Neural cell (in vitro differentiated cells): Measurements from ENCODE around the gene TYK2.

Source experiments
- EZH2 ChIP-seq: fragments of 200-600, 300-800 bp; shearing (Covaris generic), sonication (generic); IDR thresholded peaks from 2 replicates; pipeline ENCODE4 v1.6.1; 2014; ENCODE audit warnings: antibody characterized with exemption, low read length, borderline replicate concordance, mild to moderate bottlenecking; ENCODE audit not compliant: insufficient read depth, poor library complexity, severe bottlenecking
- POLR2AphosphoS5 ChIP-seq: IDR thresholded peaks from 2 replicates; pipeline ENCODE4 v1.6.1; 2012
- RAD21 ChIP-seq: fragments of 450-650 bp; conservative IDR thresholded peaks from 2 replicates; pipeline ENCODE4 v1.6.1; 2014; ENCODE audit warnings: antibody characterized with exemption, mild to moderate bottlenecking, moderate library complexity
- SMC3 ChIP-seq: fragments of 450-650 bp; conservative IDR thresholded peaks from 2 replicates; pipeline ENCODE4 v1.6.1; 2014; ENCODE audit warnings: antibody characterized with exemption, mild to moderate bottlenecking, moderate library complexity; ENCODE audit not compliant: poor library complexity
- TF ChIP-seq, protein P1 (sequence below): fragments of 450-650 bp; IDR thresholded peaks from 2 replicates; pipeline ENCODE4 v1.5.1; 2014; ENCODE audit warnings: antibody characterized with exemption, mild to moderate bottlenecking, moderate library complexity; ENCODE audit not compliant: poor library complexity, severe bottlenecking
- TF ChIP-seq, protein P2 (sequence below): IDR thresholded peaks from 2 replicates; pipeline ENCODE4 v1.6.1; 2012; ENCODE audit warnings: borderline replicate concordance

GRCh38 chr19:10395436-10395835 is 15.1 kb upstream of the TYK2 start:
- TF ChIP-seq POLR2AphosphoS5, result no peak
- TF ChIP-seq SMC3, result no peak
- TF ChIP-seq, protein P1, sequence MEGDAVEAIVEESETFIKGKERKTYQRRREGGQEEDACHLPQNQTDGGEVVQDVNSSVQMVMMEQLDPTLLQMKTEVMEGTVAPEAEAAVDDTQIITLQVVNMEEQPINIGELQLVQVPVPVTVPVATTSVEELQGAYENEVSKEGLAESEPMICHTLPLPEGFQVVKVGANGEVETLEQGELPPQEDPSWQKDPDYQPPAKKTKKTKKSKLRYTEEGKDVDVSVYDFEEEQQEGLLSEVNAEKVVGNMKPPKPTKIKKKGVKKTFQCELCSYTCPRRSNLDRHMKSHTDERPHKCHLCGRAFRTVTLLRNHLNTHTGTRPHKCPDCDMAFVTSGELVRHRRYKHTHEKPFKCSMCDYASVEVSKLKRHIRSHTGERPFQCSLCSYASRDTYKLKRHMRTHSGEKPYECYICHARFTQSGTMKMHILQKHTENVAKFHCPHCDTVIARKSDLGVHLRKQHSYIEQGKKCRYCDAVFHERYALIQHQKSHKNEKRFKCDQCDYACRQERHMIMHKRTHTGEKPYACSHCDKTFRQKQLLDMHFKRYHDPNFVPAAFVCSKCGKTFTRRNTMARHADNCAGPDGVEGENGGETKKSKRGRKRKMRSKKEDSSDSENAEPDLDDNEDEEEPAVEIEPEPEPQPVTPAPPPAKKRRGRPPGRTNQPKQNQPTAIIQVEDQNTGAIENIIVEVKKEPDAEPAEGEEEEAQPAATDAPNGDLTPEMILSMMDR, result no peak
- TF ChIP-seq EZH2, result no peak
- TF ChIP-seq RAD21, result no peak
- TF ChIP-seq, protein P2, sequence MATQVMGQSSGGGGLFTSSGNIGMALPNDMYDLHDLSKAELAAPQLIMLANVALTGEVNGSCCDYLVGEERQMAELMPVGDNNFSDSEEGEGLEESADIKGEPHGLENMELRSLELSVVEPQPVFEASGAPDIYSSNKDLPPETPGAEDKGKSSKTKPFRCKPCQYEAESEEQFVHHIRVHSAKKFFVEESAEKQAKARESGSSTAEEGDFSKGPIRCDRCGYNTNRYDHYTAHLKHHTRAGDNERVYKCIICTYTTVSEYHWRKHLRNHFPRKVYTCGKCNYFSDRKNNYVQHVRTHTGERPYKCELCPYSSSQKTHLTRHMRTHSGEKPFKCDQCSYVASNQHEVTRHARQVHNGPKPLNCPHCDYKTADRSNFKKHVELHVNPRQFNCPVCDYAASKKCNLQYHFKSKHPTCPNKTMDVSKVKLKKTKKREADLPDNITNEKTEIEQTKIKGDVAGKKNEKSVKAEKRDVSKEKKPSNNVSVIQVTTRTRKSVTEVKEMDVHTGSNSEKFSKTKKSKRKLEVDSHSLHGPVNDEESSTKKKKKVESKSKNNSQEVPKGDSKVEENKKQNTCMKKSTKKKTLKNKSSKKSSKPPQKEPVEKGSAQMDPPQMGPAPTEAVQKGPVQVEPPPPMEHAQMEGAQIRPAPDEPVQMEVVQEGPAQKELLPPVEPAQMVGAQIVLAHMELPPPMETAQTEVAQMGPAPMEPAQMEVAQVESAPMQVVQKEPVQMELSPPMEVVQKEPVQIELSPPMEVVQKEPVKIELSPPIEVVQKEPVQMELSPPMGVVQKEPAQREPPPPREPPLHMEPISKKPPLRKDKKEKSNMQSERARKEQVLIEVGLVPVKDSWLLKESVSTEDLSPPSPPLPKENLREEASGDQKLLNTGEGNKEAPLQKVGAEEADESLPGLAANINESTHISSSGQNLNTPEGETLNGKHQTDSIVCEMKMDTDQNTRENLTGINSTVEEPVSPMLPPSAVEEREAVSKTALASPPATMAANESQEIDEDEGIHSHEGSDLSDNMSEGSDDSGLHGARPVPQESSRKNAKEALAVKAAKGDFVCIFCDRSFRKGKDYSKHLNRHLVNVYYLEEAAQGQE, result no peak
